H1 (cell line): ENCODE measurements around the gene GLB1L3. TPM values are rescaled to one million over a fixed set of nuclear protein-coding genes. Genes with fewer than 3 reads are reported as not detected.

Source experiments
- JUN ChIP-seq: IDR thresholded peaks from 2 replicates; pipeline ENCODE4 v1.6.1; 2011; ENCODE audit warnings: low read depth, mild to moderate bottlenecking, improper control_type of control experiment, low read length
- SAP30 ChIP-seq: fragments of 300-600 bp; sonication (generic); IDR thresholded peaks from 2 replicates; pipeline ENCODE4 v1.7.1; 2012; ENCODE audit warnings: low read length, moderate library complexity, mild to moderate bottlenecking, inconsistent platforms; ENCODE audit not compliant: insufficient read depth, insufficient replicate concordance
- SP4 ChIP-seq: IDR thresholded peaks from 2 replicates; pipeline ENCODE4 v1.6.1; 2012; ENCODE audit warnings: low read length, inconsistent platforms
- polyA plus RNA-seq, 7 experiments: library from polyadenylated mRNA; depleted of rRNA in 3 of 7; stranded (reverse) in 5 of 7; unstranded in 2 of 7; fragments of >200 nt in 5 of 7; fragments of 200-250 nt in 2 of 7; gene quantifications; 1 replicate in 5 of 7; 2 replicates in 1 of 7; 4 replicates in 1 of 7; pipeline versions ENCODE4 v1.2.1 to v1.2.3, GENCODE V29; 2011 to 2013; ENCODE audit warnings: missing spikeins in 2 of 7, mixed read lengths in 2 of 7
- total RNA-seq: library from RNA; stranded (reverse); fragmentation: NEBNext Ultra II Directional; extraction: Animal tissue kit (Norgen Biotek cat#: 25700); gene quantifications from 2 replicates; pipeline ENCODE4 v1.2.1, GENCODE V29; 2021

The GLB1L3 gene
- total and polyA plus RNA-seq, 2 of the 8 experiments (the other 6 are each of a cell fraction or from before 2014, with no cell fraction given): 14.9 to 33.2 TPM

GRCh38 chr11:134363161-134363560 lies 87.0 kb downstream of the GLB1L3 start (continued):
- TF ChIP-seq SP4 (no peak), JUN (no peak), SAP30 (no peak)
- TF ChIP-seq, all 59 proteins: peak for 0
